IPS-NIHi7 (cell line): ENCODE measurements around the gene KREMEN1.
A peak's percentile ranks its signal among the peaks of the same experiment; 100 is the strongest.

Source experiments
- DNase-seq: peaks from one replicate; pipeline ENCODE4 v3.0.0; 2012; ENCODE audit warnings: mixed read lengths; ENCODE audit errors: extremely low spot score

The KREMEN1 gene

GRCh38 chr22:29128891-29129807 is 56.3 kb downstream of the KREMEN1 start:
- DNase-seq, result no peak

GRCh38 chr22:29129808-29130140 is 56.9 kb downstream of the KREMEN1 start:
- peak; percentile 6 for DNase-seq

GRCh38 chr22:29130476-29130875 is 57.6 kb downstream of the KREMEN1 start:
- DNase-seq, result peak; percentile 9

GRCh38 chr22:29133603-29134133 is 60.8 kb downstream of the KREMEN1 start:
- DNase-seq, result no peak

GRCh38 chr22:29134448-29134847 is 61.6 kb downstream of the KREMEN1 start:
- DNase-seq, result no peak

GRCh38 chr22:29136782-29137700 is 64.2 kb downstream of the KREMEN1 start:
- DNase-seq, result no peak

- no peak for DNase-seq
Measured at GRCh38 chr22:29138556-29139305, 65.9 kb downstream of the KREMEN1 start.

GRCh38 chr22:29139965-29140782 is 67.3 kb downstream of the KREMEN1 start:
- DNase-seq, result no peak

GRCh38 chr22:29141078-29141688 is 68.3 kb downstream of the KREMEN1 start:
- no peak for DNase-seq

GRCh38 chr22:29142116-29142515 is 69.3 kb downstream of the KREMEN1 start:
- no peak for DNase-seq

- DNase-seq, result peak; percentile 7
Measured at GRCh38 chr22:29143941-29144785, 71.3 kb downstream of the KREMEN1 start.

- peak; percentile 4 for DNase-seq
Measured at GRCh38 chr22:29144786-29145160, 71.9 kb downstream of the KREMEN1 start.

GRCh38 chr22:29145321-29146072 is 72.7 kb downstream of the KREMEN1 start:
- peak; percentile 9 for DNase-seq

GRCh38 chr22:29146091-29146560 is 73.3 kb downstream of the KREMEN1 start:
- peak; percentile 10 for DNase-seq

GRCh38 chr22:29146771-29147170 is 73.9 kb downstream of the KREMEN1 start:
- peak; percentile 7 for DNase-seq

GRCh38 chr22:29147331-29147899 is 74.6 kb downstream of the KREMEN1 start:
- peak; percentile 7 for DNase-seq

GRCh38 chr22:29148036-29148435 is 75.2 kb downstream of the KREMEN1 start:
- DNase-seq, result no peak

GRCh38 chr22:29148826-29149225 is 76.0 kb downstream of the KREMEN1 start:
- peak; percentile 4 for DNase-seq
